MM.1S (cell line): ENCODE data around the gene TCF25.

Source experiments
- CTCF ChIP-seq: fragments of 300-600 bp; sonication (generic); IDR thresholded peaks from 2 replicates; pipeline ENCODE4 v1.5.1; 2016; ENCODE audit warnings: antibody characterized with exemption, low read length, mixed read lengths
- EZH2 ChIP-seq: fragments of 300-600 bp; sonication (generic); optimal IDR thresholded peaks from 2 replicates; pipeline ENCODE3; 2017; ENCODE audit warnings: low read depth, mild to moderate bottlenecking, antibody characterized with exemption, low read length, mixed read lengths

GRCh38 chr16:89949756-89950155, 76.4 kb downstream of the TCF25 start:
- TF ChIP-seq CTCF (no peak), EZH2 (no peak)
